HG03066 (cell line): Measurements from ENCODE around the gene ARPC3.
A peak's percentile ranks its signal among the peaks of the same experiment; 100 is the strongest.
"Not testable (repeated sequence)": the region's sequence is repeated elsewhere in the genome, so short reads cannot be mapped to it uniquely, and the experiment has no call there.

Source experiments
- ATAC-seq: cut with Tn5 transposase; IDR thresholded peaks from one replicate; pipeline ENCODE4 v1.9.1; 2021; ENCODE audit warnings: low read depth; ENCODE audit not compliant: unreplicated experiment

Gene ARPC3

DNA sequence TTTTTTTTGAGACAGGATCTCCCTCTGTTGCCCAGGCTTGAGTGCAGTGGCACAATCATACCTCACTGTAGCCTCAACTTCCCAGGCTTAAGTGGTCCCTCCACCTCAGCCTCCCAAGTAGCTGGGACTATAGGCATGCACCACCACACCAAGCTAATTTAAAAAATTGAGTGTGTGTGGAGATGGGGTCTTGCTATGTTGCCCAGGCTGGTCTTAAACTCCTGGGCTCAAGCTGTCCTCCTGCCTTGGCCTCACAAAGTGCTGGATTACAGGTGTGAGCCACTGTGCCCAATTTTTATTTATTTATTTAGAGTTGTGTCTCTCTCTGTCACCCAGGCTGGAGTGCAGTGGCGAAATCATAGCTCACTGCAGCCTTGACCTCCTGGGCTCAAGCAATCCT, 29.5 kb downstream of the ARPC3 start:
- ATAC-seq: not testable (repeated sequence)

DNA sequence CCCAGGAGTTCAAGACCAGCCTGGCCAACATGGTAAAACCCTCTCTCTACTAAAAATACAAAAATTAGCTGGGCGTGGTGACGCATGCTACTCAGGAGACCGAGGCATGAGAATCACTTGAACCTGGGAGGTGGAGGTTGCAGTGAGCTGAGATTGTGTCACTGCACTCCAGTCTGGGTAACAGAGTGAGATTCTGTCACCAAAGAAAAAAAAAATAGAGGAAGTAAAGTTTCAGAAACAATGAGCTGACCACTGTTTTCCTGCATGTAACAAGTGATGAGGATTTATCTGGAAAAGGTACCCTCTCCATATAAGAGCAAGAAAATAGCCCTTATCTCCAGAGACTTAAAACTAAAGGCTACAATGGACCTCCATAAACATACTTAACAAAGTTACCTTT, 33.0 kb downstream of the ARPC3 start:
- not testable (repeated sequence) for ATAC-seq

DNA sequence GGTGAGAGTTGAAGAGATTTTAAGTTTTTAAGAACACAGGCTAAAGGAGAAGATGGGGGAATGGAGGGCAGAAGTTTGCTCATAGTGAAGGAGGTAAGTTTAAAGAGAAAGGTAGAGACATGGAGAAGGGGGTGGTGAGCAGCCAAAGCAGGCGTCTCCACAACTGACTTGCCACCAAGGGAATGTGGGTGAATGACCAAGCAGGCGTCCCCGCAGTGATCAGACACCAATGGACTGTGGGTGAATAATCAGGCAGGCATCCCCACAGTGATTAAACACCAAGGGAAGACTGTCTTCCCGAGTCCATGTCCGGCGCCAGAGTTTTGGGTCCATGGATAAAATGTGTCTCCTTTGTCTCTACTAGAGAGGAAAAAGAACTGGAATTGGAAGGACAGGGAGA, 40.1 kb downstream of the ARPC3 start:
- ATAC-seq: not testable (repeated sequence)

DNA sequence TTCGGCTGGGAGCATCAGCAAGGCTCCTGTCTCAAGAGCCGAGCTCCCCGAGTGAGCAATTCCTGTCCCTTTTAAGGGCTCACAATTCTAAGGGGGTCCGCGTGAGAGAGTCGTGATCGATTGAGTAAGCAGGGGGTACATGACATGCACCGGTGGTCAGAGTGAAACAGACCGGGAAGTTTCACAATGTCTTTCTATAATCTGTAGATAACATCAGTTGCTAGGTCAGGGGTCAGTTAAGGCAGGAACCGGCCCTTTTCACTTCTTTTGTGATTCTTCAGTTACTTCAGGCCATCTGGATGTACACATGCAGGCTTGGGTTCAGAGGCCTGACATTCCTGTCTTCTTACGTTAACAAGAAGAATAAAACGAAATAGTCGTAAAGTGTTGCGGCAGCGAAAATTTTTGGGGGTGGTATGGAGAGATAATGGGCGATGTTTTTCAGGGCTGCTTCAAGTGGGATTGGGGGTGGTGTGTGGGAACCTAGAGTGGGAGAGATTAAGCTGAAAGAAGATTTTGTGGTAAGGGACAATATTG, 44.9 kb downstream of the ARPC3 start:
- not testable (repeated sequence) for ATAC-seq

DNA sequence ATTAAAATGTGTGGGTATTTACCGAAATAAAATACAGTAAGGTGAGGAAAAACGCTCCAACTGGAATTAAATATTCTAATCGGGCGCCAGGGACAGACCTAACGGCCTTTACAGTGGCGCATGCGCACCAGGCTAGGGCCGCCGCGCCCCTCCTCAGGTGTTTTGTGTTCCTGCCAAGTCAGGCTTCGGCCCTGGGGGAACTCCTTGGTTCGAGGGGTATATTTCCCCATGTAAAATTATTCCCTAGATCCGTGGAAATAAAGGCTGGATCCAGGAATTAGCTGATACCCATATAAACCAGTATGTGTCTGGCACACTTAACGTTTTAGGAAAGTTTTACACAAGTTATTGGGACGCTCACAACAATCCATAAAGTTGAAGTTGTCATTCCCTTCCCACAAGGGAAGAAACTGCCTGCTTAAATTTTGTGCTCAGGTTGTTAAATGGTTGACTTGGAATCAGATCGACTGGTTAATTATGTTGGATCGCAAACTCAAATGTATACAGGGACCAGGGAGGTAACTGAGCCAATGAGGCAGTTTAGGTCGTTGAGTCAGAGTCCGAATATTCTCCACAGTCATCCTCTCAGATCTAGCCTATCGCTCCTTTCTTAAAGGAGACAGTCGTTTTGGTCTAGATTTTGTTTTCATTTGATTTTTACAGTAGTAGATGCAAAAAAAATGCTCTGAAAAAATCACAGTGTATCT, 46.0 kb downstream of the ARPC3 start:
- ATAC-seq: peak; percentile 50

DNA sequence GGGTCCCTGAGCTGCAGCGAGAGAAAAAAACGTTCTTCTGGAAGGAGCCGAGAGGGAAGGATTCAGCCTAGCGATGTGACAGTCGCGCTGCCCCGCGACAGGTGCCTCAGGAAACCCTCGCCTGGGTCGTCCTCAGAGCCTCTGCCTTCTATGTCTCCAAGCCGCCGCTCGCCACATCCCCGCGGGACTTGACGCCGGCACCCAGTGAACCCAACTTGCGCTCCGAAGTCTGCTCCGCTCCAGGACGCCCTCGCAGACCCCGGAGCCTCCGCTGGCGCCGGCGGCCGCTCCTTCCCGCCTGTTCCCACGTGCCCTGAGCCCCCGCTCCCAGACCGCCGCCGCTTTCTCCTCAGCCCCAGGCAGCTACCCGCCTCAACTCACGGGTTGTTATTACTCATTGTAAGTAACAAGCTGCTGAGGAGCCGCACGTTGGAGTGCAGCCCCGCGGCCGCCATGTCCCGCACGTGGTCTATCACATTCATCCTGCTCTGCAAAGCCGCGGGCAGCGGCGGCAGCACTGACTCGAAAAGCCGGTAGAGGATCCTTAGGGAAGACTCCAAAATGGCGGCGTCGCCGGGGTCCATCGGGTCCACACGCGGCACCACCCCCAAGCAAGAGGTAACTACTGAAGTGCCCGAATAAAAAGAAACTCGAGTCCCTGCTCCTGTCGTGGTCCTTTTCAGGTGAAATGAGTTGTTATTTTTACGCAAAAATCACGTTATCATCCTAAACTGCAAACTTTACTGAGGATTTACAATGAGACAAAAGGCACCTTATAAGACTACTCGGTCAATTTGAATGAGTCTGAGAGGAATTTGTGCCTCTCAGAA, 46.8 kb downstream of the ARPC3 start, which contains the start of gene ANAPC7:
ANAPC7 (minus strand) TSS at position 563 of the 830 bp plus-strand sequence; CDS start at position 482, 81 bp downstream.
- peak; percentile 72 for ATAC-seq
